HL-60 (cell line): ENCODE data around the gene SFI1.

ENCODE experiments used
- DNase-seq, 2 experiments: peaks; one replicate each; pipeline ENCODE4 v3.0.0-alpha.2; 2010 to 2020; ENCODE audit warnings: low read depth in 1 of 2, low spot score in 1 of 2
- H3K27ac ChIP-seq: fragments of 250-450 bp; sonication (Bioruptor Pico); replicated peaks from 2 replicates; pipeline ENCODE4 v1.5.1; 2020; ENCODE audit warnings: mild to moderate bottlenecking, moderate library complexity
- H3K27me3 ChIP-seq: fragments of 250-450 bp; sonication (Bioruptor Pico); 2 replicates; pipeline ENCODE4 v1.5.1; 2021; ENCODE audit warnings: mild to moderate bottlenecking, moderate library complexity; ENCODE audit not compliant: insufficient read depth, poor library complexity, severe bottlenecking
- H3K4me3 ChIP-seq: replicated peaks from 2 replicates; pipeline ENCODE4 v1.5.1; 2011; ENCODE audit warnings: mild to moderate bottlenecking, control low read depth, low read length; ENCODE audit not compliant: insufficient read depth
- GABPA ChIP-seq: IDR thresholded peaks from 2 replicates; pipeline ENCODE4 v1.6.1; 2012; ENCODE audit warnings: low read depth
- POLR2AphosphoS5 ChIP-seq: IDR thresholded peaks from 2 replicates; pipeline ENCODE4 v1.6.1; 2012; ENCODE audit warnings: low read depth
- SPI1 ChIP-seq: IDR thresholded peaks from 2 replicates; pipeline ENCODE4 v1.6.1; 2012; ENCODE audit warnings: low read depth, mild to moderate bottlenecking, borderline replicate concordance
- TF ChIP-seq, protein P1 (sequence below): IDR thresholded peaks from one replicate; pipeline ENCODE4 v1.5.1; 2011; ENCODE audit warnings: low read length, control low read depth, inconsistent platforms; ENCODE audit not compliant: insufficient read depth
- TF ChIP-seq, protein P2 (sequence below): IDR thresholded peaks from 2 replicates; pipeline ENCODE4 v1.6.1; 2012; ENCODE audit warnings: low read depth; ENCODE audit not compliant: insufficient replicate concordance

SFI1 gene

DNA sequence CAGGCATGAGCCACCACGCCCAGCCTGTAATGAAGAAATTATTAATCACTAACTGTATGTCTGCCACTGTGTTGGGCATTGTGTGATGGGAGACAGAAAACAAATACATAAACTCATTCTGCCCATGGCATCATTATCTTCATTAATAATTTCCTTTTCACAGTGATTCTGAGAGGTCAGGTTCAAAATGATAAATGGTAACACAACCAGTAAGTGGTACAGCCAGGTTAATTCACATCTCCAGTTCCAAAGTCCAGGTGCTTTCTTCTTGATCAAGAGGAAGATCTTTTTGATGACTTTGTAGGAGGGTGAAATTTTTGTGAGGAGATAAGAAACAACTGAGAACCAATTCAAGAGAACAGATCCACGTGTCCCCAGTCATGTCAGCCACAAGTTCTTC is 98.9 kb downstream of the SFI1 start:
- no peak overlapping the region for H3K4me3 ChIP-seq
- H3K27me3 ChIP-seq: no peaks in the 10 kb centered on the region
- DNase-seq: no peak
- H3K27ac ChIP-seq: no peak overlapping the region
- TF ChIP-seq GABPA (no peak), SPI1 (no peak), POLR2AphosphoS5 (no peak)
- TF ChIP-seq, protein P1, sequence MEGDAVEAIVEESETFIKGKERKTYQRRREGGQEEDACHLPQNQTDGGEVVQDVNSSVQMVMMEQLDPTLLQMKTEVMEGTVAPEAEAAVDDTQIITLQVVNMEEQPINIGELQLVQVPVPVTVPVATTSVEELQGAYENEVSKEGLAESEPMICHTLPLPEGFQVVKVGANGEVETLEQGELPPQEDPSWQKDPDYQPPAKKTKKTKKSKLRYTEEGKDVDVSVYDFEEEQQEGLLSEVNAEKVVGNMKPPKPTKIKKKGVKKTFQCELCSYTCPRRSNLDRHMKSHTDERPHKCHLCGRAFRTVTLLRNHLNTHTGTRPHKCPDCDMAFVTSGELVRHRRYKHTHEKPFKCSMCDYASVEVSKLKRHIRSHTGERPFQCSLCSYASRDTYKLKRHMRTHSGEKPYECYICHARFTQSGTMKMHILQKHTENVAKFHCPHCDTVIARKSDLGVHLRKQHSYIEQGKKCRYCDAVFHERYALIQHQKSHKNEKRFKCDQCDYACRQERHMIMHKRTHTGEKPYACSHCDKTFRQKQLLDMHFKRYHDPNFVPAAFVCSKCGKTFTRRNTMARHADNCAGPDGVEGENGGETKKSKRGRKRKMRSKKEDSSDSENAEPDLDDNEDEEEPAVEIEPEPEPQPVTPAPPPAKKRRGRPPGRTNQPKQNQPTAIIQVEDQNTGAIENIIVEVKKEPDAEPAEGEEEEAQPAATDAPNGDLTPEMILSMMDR: no peak
- TF ChIP-seq, protein P2, sequence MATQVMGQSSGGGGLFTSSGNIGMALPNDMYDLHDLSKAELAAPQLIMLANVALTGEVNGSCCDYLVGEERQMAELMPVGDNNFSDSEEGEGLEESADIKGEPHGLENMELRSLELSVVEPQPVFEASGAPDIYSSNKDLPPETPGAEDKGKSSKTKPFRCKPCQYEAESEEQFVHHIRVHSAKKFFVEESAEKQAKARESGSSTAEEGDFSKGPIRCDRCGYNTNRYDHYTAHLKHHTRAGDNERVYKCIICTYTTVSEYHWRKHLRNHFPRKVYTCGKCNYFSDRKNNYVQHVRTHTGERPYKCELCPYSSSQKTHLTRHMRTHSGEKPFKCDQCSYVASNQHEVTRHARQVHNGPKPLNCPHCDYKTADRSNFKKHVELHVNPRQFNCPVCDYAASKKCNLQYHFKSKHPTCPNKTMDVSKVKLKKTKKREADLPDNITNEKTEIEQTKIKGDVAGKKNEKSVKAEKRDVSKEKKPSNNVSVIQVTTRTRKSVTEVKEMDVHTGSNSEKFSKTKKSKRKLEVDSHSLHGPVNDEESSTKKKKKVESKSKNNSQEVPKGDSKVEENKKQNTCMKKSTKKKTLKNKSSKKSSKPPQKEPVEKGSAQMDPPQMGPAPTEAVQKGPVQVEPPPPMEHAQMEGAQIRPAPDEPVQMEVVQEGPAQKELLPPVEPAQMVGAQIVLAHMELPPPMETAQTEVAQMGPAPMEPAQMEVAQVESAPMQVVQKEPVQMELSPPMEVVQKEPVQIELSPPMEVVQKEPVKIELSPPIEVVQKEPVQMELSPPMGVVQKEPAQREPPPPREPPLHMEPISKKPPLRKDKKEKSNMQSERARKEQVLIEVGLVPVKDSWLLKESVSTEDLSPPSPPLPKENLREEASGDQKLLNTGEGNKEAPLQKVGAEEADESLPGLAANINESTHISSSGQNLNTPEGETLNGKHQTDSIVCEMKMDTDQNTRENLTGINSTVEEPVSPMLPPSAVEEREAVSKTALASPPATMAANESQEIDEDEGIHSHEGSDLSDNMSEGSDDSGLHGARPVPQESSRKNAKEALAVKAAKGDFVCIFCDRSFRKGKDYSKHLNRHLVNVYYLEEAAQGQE: no peak

DNA sequence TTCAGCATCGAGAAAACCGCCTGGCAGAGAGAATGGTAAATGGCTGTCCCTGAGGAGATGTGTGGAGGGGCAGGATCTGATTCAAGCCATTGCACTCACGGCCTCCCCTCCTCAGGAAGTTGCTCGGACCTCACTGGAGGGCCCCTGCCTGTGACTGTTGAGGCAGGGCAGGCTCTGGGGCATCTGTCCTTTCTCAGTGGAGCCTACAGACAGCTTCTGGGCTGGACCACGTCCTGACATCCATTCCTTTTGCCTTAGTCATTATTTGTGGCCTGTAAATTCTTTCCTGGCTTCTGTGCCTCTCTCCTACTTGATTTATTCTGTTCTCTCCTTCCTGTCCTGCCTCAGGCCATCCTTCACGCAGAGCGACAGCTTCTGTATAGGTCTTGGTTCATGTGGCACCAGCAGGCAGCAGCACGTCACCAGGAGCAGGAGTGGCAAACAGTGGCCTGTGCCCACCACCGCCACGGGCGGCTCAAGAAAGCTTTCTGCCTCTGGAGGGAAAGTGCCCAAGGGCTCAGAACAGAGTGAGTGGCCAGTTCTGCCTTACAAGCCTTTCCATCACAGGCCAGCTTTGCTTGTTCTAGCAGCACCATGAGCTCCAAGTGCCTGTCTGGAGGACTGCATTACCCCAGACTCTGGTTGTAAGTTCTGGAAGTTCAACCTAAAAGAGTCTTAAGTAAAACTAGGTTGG is 106.1 kb downstream of the SFI1 start:
- TF ChIP-seq GABPA (no peak), SPI1 (no peak), POLR2AphosphoS5 (no peak)
- TF ChIP-seq, protein P2: no peak
- TF ChIP-seq, protein P1: no peak
- DNase-seq: no peak
- Histone ChIP-seq H3K27me3 (no peaks in the 10 kb centered on the region), H3K4me3 (no peak overlapping the region), H3K27ac (no peak overlapping the region)

DNA sequence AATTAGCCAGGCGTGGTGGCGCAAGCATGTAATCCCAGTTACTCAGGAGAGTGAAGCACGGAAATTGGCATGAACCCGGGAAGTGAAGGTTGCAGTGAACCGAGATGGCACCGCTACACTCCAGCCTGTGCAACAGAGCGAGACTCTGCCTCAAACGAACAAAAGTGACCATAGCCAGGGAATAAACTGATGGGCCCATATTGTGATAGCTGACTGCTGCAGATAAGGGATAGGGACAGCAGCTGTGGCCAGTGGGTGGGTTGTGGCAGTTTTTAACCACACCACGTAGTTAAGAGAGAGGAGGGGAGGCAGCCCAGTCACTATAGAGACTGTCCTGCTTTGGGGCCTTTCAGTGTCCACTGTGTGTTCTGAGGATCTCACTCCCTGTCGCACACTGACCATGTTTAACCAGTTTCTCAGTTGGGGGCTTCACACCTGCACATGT is 106.8 kb downstream of the SFI1 start:
- TF ChIP-seq, protein P2: no peak
- TF ChIP-seq GABPA (no peak), SPI1 (no peak), POLR2AphosphoS5 (no peak)
- TF ChIP-seq, protein P1: no peak
- DNase-seq: no peak
- Histone ChIP-seq H3K4me3 (no peak overlapping the region), H3K27me3 (no peaks in the 10 kb centered on the region), H3K27ac (no peak overlapping the region)
